OCI-LY1 (cell line): ENCODE data around the gene IL7R.

Experiments used
- H2AFZ ChIP-seq: fragments of 200-600 bp; sonication (generic), shearing (Covaris generic); 2 replicates; pipeline ENCODE4 v1.6.0; 2014; ENCODE audit warnings: antibody characterized with exemption, mild to moderate bottlenecking, low read length
- H3F3A ChIP-seq: fragments of 200-600 bp; sonication (generic), shearing (Covaris generic); 2 replicates; pipeline ENCODE4 v1.6.0; 2014; ENCODE audit warnings: mild to moderate bottlenecking, antibody characterized with exemption, low read length, moderate library complexity; ENCODE audit not compliant: insufficient read depth
- H3K27ac ChIP-seq: fragments of 200-600 bp; sonication (generic); 2 replicates; pipeline ENCODE4 v1.5.1; 2014; ENCODE audit warnings: low read length, mixed run types, mild to moderate bottlenecking, low read depth; ENCODE audit not compliant: poor library complexity, severe bottlenecking
- H3K27me3 ChIP-seq: fragments of 200-600 bp; sonication (generic); 2 replicates; pipeline ENCODE4 v1.6.0; 2014; ENCODE audit warnings: antibody characterized with exemption, mild to moderate bottlenecking, low read length, moderate library complexity; ENCODE audit not compliant: insufficient read depth
- H3K36me3 ChIP-seq: fragments of 200-600 bp; sonication (generic); 2 replicates; pipeline ENCODE4 v1.6.1; 2014; ENCODE audit warnings: mild to moderate bottlenecking, antibody characterized with exemption, low read length, moderate library complexity, mixed read lengths; ENCODE audit not compliant: insufficient read depth
- H3K4me1 ChIP-seq: fragments of 200-600 bp; sonication (generic); 2 replicates; pipeline ENCODE4 v1.5.1; 2014; ENCODE audit warnings: mild to moderate bottlenecking, low read length, moderate library complexity; ENCODE audit not compliant: insufficient read depth, severe bottlenecking
- H3K4me2 ChIP-seq: fragments of 200-600 bp; sonication (generic), shearing (Covaris generic); 2 replicates; pipeline ENCODE4 v1.6.1; 2014; ENCODE audit warnings: low read length
- H3K4me3 ChIP-seq: fragments of 200-600 bp; sonication (generic); 2 replicates; pipeline ENCODE4 v1.5.1; 2014; ENCODE audit warnings: low read length, low read depth, mild to moderate bottlenecking, mixed read lengths; ENCODE audit not compliant: poor library complexity, severe bottlenecking
- H3K79me2 ChIP-seq: fragments of 200-600 bp; shearing (Covaris generic); 2 replicates; pipeline ENCODE4 v1.6.1; 2016; ENCODE audit warnings: mixed run types, low read length, mixed read lengths; ENCODE audit not compliant: insufficient read depth
- H3K9ac ChIP-seq: fragments of 200-600 bp; sonication (generic), shearing (Covaris generic); 2 replicates; pipeline ENCODE4 v1.6.1; 2014; ENCODE audit warnings: mild to moderate bottlenecking, low read length, mixed read lengths
- H3K9me2 ChIP-seq: fragments of 200-600 bp; sonication (generic), shearing (Covaris generic); 2 replicates; pipeline ENCODE4 v1.6.1; 2014; ENCODE audit warnings: low read depth, mild to moderate bottlenecking, low read length, mixed read lengths
- H3K9me3 ChIP-seq: fragments of 200-600 bp; shearing (Covaris generic); 2 replicates; pipeline ENCODE4 v1.6.1; 2014; ENCODE audit warnings: low read length, mixed read lengths
- H4K20me1 ChIP-seq: fragments of 200-600 bp; sonication (generic), shearing (Covaris generic); 2 replicates; pipeline ENCODE4 v1.6.0; 2016; ENCODE audit warnings: mild to moderate bottlenecking, low read length; ENCODE audit not compliant: insufficient read depth
- CTCF ChIP-seq: fragments of 200-600 bp; sonication (generic), shearing (Covaris generic); IDR thresholded peaks from 2 replicates; pipeline ENCODE4 v1.5.1; 2017; ENCODE audit warnings: mild to moderate bottlenecking, antibody characterized with exemption, low read length, moderate library complexity, mixed read lengths
- EZH2 ChIP-seq: fragments of 200-600 bp; sonication (generic), shearing (Covaris generic); IDR thresholded peaks from 2 replicates; pipeline ENCODE4 v1.8.0; 2017; ENCODE audit warnings: borderline replicate concordance, mixed run types, mild to moderate bottlenecking, antibody characterized with exemption, low read length, moderate library complexity, mixed read lengths

IL7R gene

GRCh38 chr5:35898952-35899660 is 42.4 kb downstream of the IL7R start:
- Histone ChIP-seq H3K4me3 (no peak overlapping the region), H3F3A (peaks cover 10% of the 10 kb centered on the region), H3K9me3 (peaks cover 6% of the 10 kb centered on the region), H3K36me3 (peaks cover 8% of the 10 kb centered on the region; the same call in 1 of the 2 replicates), H3K4me1 (peaks cover 56% of the 10 kb centered on the region), H3K27me3 (no peaks in the 10 kb centered on the region), H3K9ac (peak overlapping the region; percentile 61), H2AFZ (no peak overlapping the region), H3K9me2 (no peaks in the 10 kb centered on the region), H4K20me1 (no peaks in the 10 kb centered on the region), H3K27ac (peak overlapping the region; percentile 94), H3K79me2 (no peaks in the 10 kb centered on the region), H3K4me2 (peak overlapping the region; percentile 43)
- TF ChIP-seq EZH2 = no peak
- no peak for TF ChIP-seq CTCF

- no peak for TF ChIP-seq CTCF
- no peak for TF ChIP-seq EZH2
- Histone ChIP-seq H3K9ac (peak overlapping the region; percentile 61), H3K27me3 (no peaks in the 10 kb centered on the region), H3K4me3 (peak overlapping the region; percentile 17), H3K4me1 (peaks cover 63% of the 10 kb centered on the region), H4K20me1 (no peaks in the 10 kb centered on the region), H3K9me2 (no peaks in the 10 kb centered on the region), H3K9me3 (peaks cover 6% of the 10 kb centered on the region), H3K79me2 (no peaks in the 10 kb centered on the region), H3K36me3 (peaks cover 8% of the 10 kb centered on the region; the same call in 1 of the 2 replicates), H2AFZ (no peak overlapping the region), H3K27ac (peak overlapping the region; percentile 94), H3F3A (peaks cover 10% of the 10 kb centered on the region), H3K4me2 (peak overlapping the region; percentile 43)
Observed at GRCh38 chr5:35899800-35900199, 43.1 kb downstream of the IL7R start.

- Histone ChIP-seq H2AFZ (no peak overlapping the region), H3F3A (peaks cover 14% of the 10 kb centered on the region), H3K79me2 (no peaks in the 10 kb centered on the region), H3K4me3 (no peak overlapping the region), H3K4me1 (peaks cover 74% of the 10 kb centered on the region), H3K9ac (peak overlapping the region; percentile 61), H3K4me2 (peak overlapping the region; percentile 43; the same call in 1 of the 2 replicates), H3K36me3 (peaks cover 8% of the 10 kb centered on the region; the same call in 1 of the 2 replicates), H4K20me1 (no peaks in the 10 kb centered on the region), H3K9me3 (peaks cover 6% of the 10 kb centered on the region), H3K27me3 (no peaks in the 10 kb centered on the region), H3K9me2 (no peaks in the 10 kb centered on the region), H3K27ac (peak overlapping the region; percentile 94)
- TF ChIP-seq CTCF (no peak), EZH2 (no peak)
Observed at GRCh38 chr5:35900972-35901695, 44.4 kb downstream of the IL7R start.
